SK-N-SH treated with all-trans-retinoic acid at 6 μM for 48 hours (cell line): ENCODE measurements around the gene SLC35F3.

Source experiments
- ATAC-seq: fragments of 200-7000 bp; cut with Tn5 transposase; 3 replicates; pipeline ENCODE4 v1.9.1; 2020; ENCODE audit warnings: mild to moderate bottlenecking, moderate library complexity
- ARNTL ChIP-seq: fragments of 450-650 bp; formaldehyde crosslinking; IDR thresholded peaks from 2 replicates; pipeline ENCODE4 v1.5.0; 2020; ENCODE audit warnings: low read depth, mild to moderate bottlenecking, moderate library complexity, borderline replicate concordance
- BACH2 ChIP-seq: fragments of 250-450 bp; sonication (Bioruptor Pico); IDR thresholded peaks from 2 replicates; pipeline ENCODE4 v1.9.0; 2021; ENCODE audit warnings: mild to moderate bottlenecking, borderline replicate concordance
- CSDC2 ChIP-seq: fragments of 250-450 bp; sonication (Bioruptor Pico); IDR thresholded peaks from 2 replicates; pipeline ENCODE4 v1.5.0; 2020; ENCODE audit warnings: mild to moderate bottlenecking, moderate library complexity
- CSRNP3 ChIP-seq: fragments of 250-450 bp; sonication (Bioruptor Pico); IDR thresholded peaks from 2 replicates; pipeline ENCODE4 v1.5.1; 2021; ENCODE audit warnings: mild to moderate bottlenecking, moderate library complexity
- ESRRG ChIP-seq: fragments of 250-450 bp; sonication (Bioruptor Pico); IDR thresholded peaks from 2 replicates; pipeline ENCODE4 v1.6.1; 2021; ENCODE audit warnings: mild to moderate bottlenecking
- ISL1 ChIP-seq: fragments of 250-450 bp; sonication (Bioruptor Pico); IDR thresholded peaks from 2 replicates; pipeline ENCODE4 v2.1.2; 2022; ENCODE audit warnings: mild to moderate bottlenecking, moderate library complexity
- POU6F1 ChIP-seq: fragments of 250-450 bp; sonication (Bioruptor Pico); IDR thresholded peaks from 2 replicates; pipeline ENCODE4 v1.8.0; 2021; ENCODE audit warnings: low read depth, mild to moderate bottlenecking, moderate library complexity, borderline replicate concordance
- RARB ChIP-seq: fragments of 250-450 bp; sonication (Bioruptor Pico); IDR thresholded peaks from 2 replicates; pipeline ENCODE4 v1.8.0; 2021; ENCODE audit warnings: mild to moderate bottlenecking, moderate library complexity
- SNAI2 ChIP-seq: fragments of 250-450 bp; sonication (Bioruptor Pico); IDR thresholded peaks from 2 replicates; pipeline ENCODE4 v1.5.0; 2020; ENCODE audit warnings: mild to moderate bottlenecking, moderate library complexity
- TCF4 ChIP-seq: fragments of 250-450 bp; sonication (Bioruptor Pico); IDR thresholded peaks from 2 replicates; pipeline ENCODE4 v1.8.0; 2021; ENCODE audit warnings: mild to moderate bottlenecking, moderate library complexity, borderline replicate concordance
- TOX ChIP-seq: fragments of 250-450 bp; sonication (Bioruptor Pico); IDR thresholded peaks from 2 replicates; pipeline ENCODE4 v1.8.0; 2021; ENCODE audit warnings: mild to moderate bottlenecking, moderate library complexity, borderline replicate concordance
- TSHZ2 ChIP-seq: fragments of 250-450 bp; sonication (Bioruptor Pico); IDR thresholded peaks from 2 replicates; pipeline ENCODE4 v1.5.0; 2020; ENCODE audit warnings: mild to moderate bottlenecking, moderate library complexity
- ZC3H10 ChIP-seq: fragments of 250-450 bp; sonication (Bioruptor Pico); IDR thresholded peaks from 2 replicates; pipeline ENCODE4 v1.5.1; 2021; ENCODE audit warnings: mild to moderate bottlenecking, moderate library complexity
- ZFP3 ChIP-seq: fragments of 250-450 bp; sonication (Bioruptor Pico); IDR thresholded peaks from 2 replicates; pipeline ENCODE4 v1.5.0; 2020; ENCODE audit warnings: mild to moderate bottlenecking, moderate library complexity
- ZFP30 ChIP-seq: fragments of 450-650 bp; formaldehyde crosslinking; IDR thresholded peaks from 2 replicates; pipeline ENCODE4 v1.5.0; 2022; ENCODE audit warnings: mild to moderate bottlenecking, moderate library complexity
- ZNF70 ChIP-seq: fragments of 450-650 bp; formaldehyde crosslinking; IDR thresholded peaks from 2 replicates; pipeline ENCODE4 v1.5.0; 2020; ENCODE audit warnings: mild to moderate bottlenecking, moderate library complexity
- ZNF8 ChIP-seq: fragments of 450-650 bp; formaldehyde crosslinking; IDR thresholded peaks from 2 replicates; pipeline ENCODE4 v1.5.0; 2020; ENCODE audit warnings: mild to moderate bottlenecking, moderate library complexity

The SLC35F3 gene

DNA sequence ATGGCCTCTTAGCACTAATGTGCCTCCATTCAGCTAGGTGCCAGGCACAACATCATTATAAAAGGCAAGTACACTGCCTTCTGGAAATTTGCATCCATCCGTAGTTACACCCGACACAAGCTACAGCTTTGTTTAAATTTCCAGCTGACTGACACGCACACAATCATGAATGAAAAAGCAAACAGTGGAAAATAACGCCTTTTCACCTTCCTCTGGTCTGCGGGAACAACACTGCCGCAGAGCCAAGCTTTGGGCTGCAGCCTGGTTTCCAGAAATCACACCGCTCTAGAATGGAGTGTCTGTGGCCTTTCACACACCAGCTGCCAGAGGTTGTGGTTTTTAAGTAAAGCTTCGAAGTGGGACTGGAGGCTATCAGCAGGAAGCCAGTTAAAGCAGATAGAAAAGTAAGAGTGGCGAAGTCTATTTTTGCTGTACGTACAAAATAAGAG lies 326.0 kb downstream of the SLC35F3 start:
- ATAC-seq: no peak
- no peak for TF ChIP-seq TSHZ2
- no peak for TF ChIP-seq SNAI2 (CRISPR knock-in tag)
- TF ChIP-seq ZC3H10 (CRISPR knock-in tag): no peak
- no peak for TF ChIP-seq ZFP30 (CRISPR knock-in tag)
- TF ChIP-seq TOX: no peak
- TF ChIP-seq RARB: no peak
- TF ChIP-seq ZFP3: no peak
- TF ChIP-seq ESRRG (CRISPR knock-in tag): no peak
- no peak for TF ChIP-seq ZNF70 (CRISPR knock-in tag)
- no peak for TF ChIP-seq POU6F1 (CRISPR knock-in tag)
- no peak for TF ChIP-seq TCF4 (CRISPR knock-in tag)

DNA sequence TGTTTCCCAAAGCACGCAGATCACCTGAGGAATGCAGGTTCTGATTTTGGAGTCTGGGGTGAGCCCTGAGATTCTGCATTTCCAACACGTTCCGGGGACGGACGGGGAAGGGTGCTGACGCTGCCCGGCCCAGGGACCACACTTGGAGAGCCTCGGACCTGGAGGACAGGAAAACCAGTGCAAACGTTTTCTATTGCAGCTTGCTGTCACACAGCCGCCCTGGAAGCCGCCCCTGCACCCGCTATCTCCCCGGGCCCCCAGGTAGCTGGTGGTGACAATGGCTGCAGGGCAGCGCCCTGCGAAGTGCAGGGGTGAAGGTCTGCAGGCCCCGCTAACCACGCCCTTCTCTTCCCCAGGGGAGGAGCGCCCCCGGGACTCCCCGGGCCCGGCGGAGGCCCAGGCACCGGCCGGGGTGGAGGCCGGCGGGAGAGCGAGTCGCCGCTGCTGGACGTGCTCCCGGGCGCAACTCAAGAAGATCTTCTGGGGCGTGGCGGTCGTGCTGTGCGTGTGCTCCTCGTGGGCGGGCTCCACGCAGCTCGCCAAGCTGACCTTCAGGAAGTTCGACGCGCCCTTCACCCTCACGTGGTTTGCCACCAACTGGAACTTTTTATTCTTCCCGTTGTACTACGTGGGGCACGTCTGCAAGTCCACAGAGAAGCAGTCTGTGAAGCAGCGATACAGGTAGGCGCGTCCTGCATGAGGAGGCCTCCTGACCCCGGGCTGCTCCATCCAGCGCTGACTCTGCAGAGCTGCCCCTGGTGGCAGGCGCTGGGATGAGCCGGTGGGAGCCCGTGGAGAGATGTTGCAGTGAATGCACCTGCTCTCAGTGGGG lies 326.8 kb downstream of the SLC35F3 start:
- peak; percentile 43; the same call in 2 of the 3 replicates for ATAC-seq
- TF ChIP-seq ZFP30 (CRISPR knock-in tag): no peak
- TF ChIP-seq CSDC2 (CRISPR knock-in tag): no peak
- TF ChIP-seq BACH2 (CRISPR knock-in tag): no peak
- TF ChIP-seq ISL1 (CRISPR knock-in tag): no peak
- TF ChIP-seq POU6F1 (CRISPR knock-in tag): no peak
- TF ChIP-seq TCF4 (CRISPR knock-in tag): no peak
- TF ChIP-seq ZFP3: no peak
- TF ChIP-seq ZNF8 (CRISPR knock-in tag): no peak
- TF ChIP-seq ARNTL (CRISPR knock-in tag): no peak
- TF ChIP-seq RARB: no peak
- TF ChIP-seq CSRNP3 (CRISPR knock-in tag): no peak
- no peak for TF ChIP-seq TSHZ2

- ATAC-seq: no peak
- TF ChIP-seq TCF4 (CRISPR knock-in tag) (no peak), TOX (no peak)
These were observed 327.4 kb downstream of the SLC35F3 start for GRCh38 chr1:234231893-234232276.
